Measurements from ENCODE around the gene ALOX5. TPM values are rescaled to one million over a fixed set of nuclear protein-coding genes. Genes with fewer than 3 reads are reported as not detected.
A peak's percentile ranks its signal among the peaks of the same experiment; 100 is the strongest.

ALOX5 gene
- total RNA-seq, 1 experiment from 2014 or later = 6.1 TPM

DNA sequence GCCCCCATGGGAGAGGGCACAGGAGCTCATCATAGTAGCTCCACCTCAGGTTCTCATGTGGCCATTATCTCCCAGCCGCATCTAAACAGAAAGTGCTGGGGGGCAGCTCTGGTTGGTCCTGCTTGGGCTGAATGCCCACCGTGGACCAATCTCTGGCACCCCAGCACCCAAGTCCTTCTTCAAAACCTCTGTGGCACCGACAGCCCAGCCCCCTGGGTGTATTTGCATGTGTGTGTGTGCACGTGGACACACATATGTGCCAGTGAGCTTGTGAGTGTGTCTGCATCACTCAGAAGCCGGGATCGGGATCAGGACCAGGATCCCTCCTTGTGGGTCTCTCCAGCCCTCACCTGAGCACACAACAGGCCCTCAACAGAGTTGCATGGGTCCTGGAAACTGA lies 68.2 kb downstream of the ALOX5 start:
- TF ChIP-seq REST (IDR thresholded peaks at IDR 0.05; ENCODE audit: low read depth) = no peak
- no peak for TF ChIP-seq SIN3A (IDR thresholded peaks at IDR 0.05; ENCODE audit: low read depth)
- ATAC-seq (no peak), DNase-seq (ENCODE audit: low read depth, low spot score) (no peak)
- ChIA-PET RAD21 (ENCODE audit: low non-redundant PET in 1 of 2, low total read pairs in 2 of 2, uncharacterized antibody in 2 of 2, unreplicated experiment in 2 of 2) (no interaction called here), CTCF (no interaction called here), POLR2A (no interaction called here)
- intact Hi-C loops (cut with micrococcal nuclease) = no loop called here
- Histone ChIP-seq H3K4me2 (ENCODE audit: low read length) (no peak overlapping the region), H3K27ac (ENCODE audit: low read depth, low read length) (no peak overlapping the region), H4K20me1 (ENCODE audit: insufficient read depth) (no peaks in the 10 kb centered on the region), H3K4me3 (replicated peaks in 1 of 2; ENCODE audit: low read depth in 1 of 2, low read length in 2 of 2) (no peak overlapping the region), H3K79me2 (ENCODE audit: insufficient read depth, low read length) (no peaks in the 10 kb centered on the region), H3K36me3 (ENCODE audit: control insufficient read depth in 1 of 2, insufficient read depth in 2 of 2, low read length in 2 of 2) (no peaks in the 10 kb centered on the region), H3K9me3 (ENCODE audit: control insufficient read depth in 1 of 2, insufficient read depth in 1 of 2, low read depth in 1 of 2, low read length in 2 of 2) (no peaks in the 10 kb centered on the region), H3K27me3 (ENCODE audit: insufficient read depth, low read length) (no peaks in the 10 kb centered on the region), H2AFZ (ENCODE audit: low read depth, low read length, poor library complexity, severe bottlenecking) (no peak overlapping the region), H3K9me2 (ENCODE audit: insufficient read depth) (no peaks in the 10 kb centered on the region), H3K9ac (ENCODE audit: low read length) (no peak overlapping the region), H3K4me1 (ENCODE audit: control insufficient read depth in 1 of 2, insufficient read depth in 2 of 2, low read length in 2 of 2) (no peaks in the 10 kb centered on the region)
- BruUV-seq (replicated peaks) = no TSS peak

- H3K9me3 ChIP-seq (ENCODE audit: control insufficient read depth in 1 of 2, insufficient read depth in 1 of 2, low read depth in 1 of 2, low read length in 2 of 2) = no peaks in the 10 kb centered on the region
- TF ChIP-seq TCF7L2 (IDR thresholded peaks at IDR 0.05; ENCODE audit: borderline replicate concordance, extremely low read depth, insufficient read depth, insufficient read length) (no peak), JUND (IDR thresholded peaks at IDR 0.05) (no peak), ELF1 (IDR thresholded peaks at IDR 0.05; ENCODE audit: borderline replicate concordance, low read depth) (no peak), SRF (IDR thresholded peaks at IDR 0.05; ENCODE audit: low read depth) (no peak), FOSL1 (IDR thresholded peaks at IDR 0.05; ENCODE audit: low read depth) (no peak), ZFX (IDR thresholded peaks at IDR 0.05) (no peak), RAD21 (IDR thresholded peaks at IDR 0.05; ENCODE audit: low read depth) (peak; percentile 17; the same call in 1 of the 2 replicates), EZH2 (IDR thresholded peaks at IDR 0.05) (no peak), CTCF (IDR thresholded peaks at IDR 0.05 in 2 of 3, conservative IDR thresholded peaks at IDR 0.05 in 1 of 3; ENCODE audit: borderline replicate concordance in 1 of 3, insufficient read depth in 1 of 3, low read depth in 2 of 3, low read length in 2 of 3) (0 out of 6 replicates have a peak, but pooled peaks of 1 of the 3 experiments have one; percentile 7), YY1 (IDR thresholded peaks at IDR 0.05; ENCODE audit: extremely low read depth, insufficient replicate concordance, low read depth, low read length) (no peak)
- H3K4me3 ChIP-seq (replicated peaks in 1 of 2; ENCODE audit: low read depth in 1 of 2, low read length in 2 of 2) = no peak overlapping the region
- H3K36me3 ChIP-seq (ENCODE audit: control insufficient read depth in 1 of 2, insufficient read depth in 2 of 2, low read length in 2 of 2) = no peaks in the 10 kb centered on the region
- no peaks in the 10 kb centered on the region for H3K79me2 ChIP-seq (ENCODE audit: insufficient read depth, low read length)
- no peaks in the 10 kb centered on the region for H3K4me1 ChIP-seq (ENCODE audit: control insufficient read depth in 1 of 2, insufficient read depth in 2 of 2, low read length in 2 of 2)
- no peak overlapping the region for H3K27ac ChIP-seq (ENCODE audit: low read depth, low read length)
- no peak overlapping the region for H2AFZ ChIP-seq (ENCODE audit: low read depth, low read length, poor library complexity, severe bottlenecking)
- H3K4me2 ChIP-seq (ENCODE audit: low read length) = no peak overlapping the region
- ChIA-PET CTCF (no interaction called here), POLR2A (no interaction called here), RAD21 (ENCODE audit: low non-redundant PET in 1 of 2, low total read pairs in 2 of 2, uncharacterized antibody in 2 of 2, unreplicated experiment in 2 of 2) (no interaction called here)
- no TSS peak for BruUV-seq (replicated peaks)
- H3K9me2 ChIP-seq (ENCODE audit: insufficient read depth) = no peaks in the 10 kb centered on the region
- H4K20me1 ChIP-seq (ENCODE audit: insufficient read depth) = no peaks in the 10 kb centered on the region
- H3K9ac ChIP-seq (ENCODE audit: low read length) = no peak overlapping the region
- intact Hi-C loops (cut with micrococcal nuclease) = no loop called here
- no peaks in the 10 kb centered on the region for H3K27me3 ChIP-seq (ENCODE audit: insufficient read depth, low read length)
- no peak for DNase-seq (ENCODE audit: low read depth, low spot score)
- ATAC-seq = peak; percentile 71
These were observed 68.6 kb downstream of the ALOX5 start for GRCh38 chr10:45442662-45443061.

All from HCT116 (cell line).